Ishikawa (cell line): ENCODE results near the gene SLC39A7.

ENCODE experiments used
- CEBPB ChIP-seq: IDR thresholded peaks from 2 replicates; pipeline ENCODE4 v1.6.1; 2012
- CREB1 ChIP-seq: IDR thresholded peaks from 2 replicates; pipeline ENCODE4 v1.6.1; 2012; ENCODE audit warnings: low read depth
- EGR1 ChIP-seq: IDR thresholded peaks from 2 replicates; pipeline ENCODE4 v1.6.1; 2012
- EP300 ChIP-seq: IDR thresholded peaks from 2 replicates; pipeline ENCODE4 v1.6.1; 2012; ENCODE audit warnings: borderline replicate concordance
- FOXM1 ChIP-seq: IDR thresholded peaks from 2 replicates; pipeline ENCODE4 v1.6.1; 2012; ENCODE audit warnings: low read depth, borderline replicate concordance
- NFIC ChIP-seq: IDR thresholded peaks from 2 replicates; pipeline ENCODE4 v1.6.1; 2012
- RAD21 ChIP-seq: IDR thresholded peaks from 2 replicates; pipeline ENCODE4 v1.6.1; 2012; ENCODE audit warnings: low read depth
- TAF1 ChIP-seq: IDR thresholded peaks from 2 replicates; pipeline ENCODE4 v1.6.1; 2012; ENCODE audit warnings: low read depth, mild to moderate bottlenecking
- TCF12 ChIP-seq: IDR thresholded peaks from 2 replicates; pipeline ENCODE4 v1.6.1; 2012; ENCODE audit warnings: low read depth
- TEAD4 ChIP-seq: IDR thresholded peaks from 2 replicates; pipeline ENCODE4 v1.6.1; 2012
- USF1 ChIP-seq: IDR thresholded peaks from 2 replicates; pipeline ENCODE4 v1.6.1; 2012
- YY1 ChIP-seq: IDR thresholded peaks from 2 replicates; pipeline ENCODE4 v1.6.1; 2012; ENCODE audit warnings: low read depth
- ZBTB7A ChIP-seq: IDR thresholded peaks from 2 replicates; pipeline ENCODE4 v1.6.1; 2012; ENCODE audit warnings: low read depth
- TF ChIP-seq, protein P1 (sequence below): IDR thresholded peaks from 2 replicates; pipeline ENCODE4 v1.6.1; 2012
- TF ChIP-seq, protein P2 (sequence below): IDR thresholded peaks from 2 replicates; pipeline ENCODE4 v1.6.1; 2012; ENCODE audit warnings: low read depth, mild to moderate bottlenecking

The SLC39A7 gene

GRCh38 chr6:33235221-33235634 lies 34.6 kb downstream of the SLC39A7 start:
- TF ChIP-seq USF1 (no peak), NFIC (no peak), EGR1 (no peak), TCF12 (no peak), YY1 (no peak), CREB1 (no peak), ZBTB7A (no peak), FOXM1 (no peak), RAD21 (no peak), TAF1 (no peak)
- TF ChIP-seq, protein P1, sequence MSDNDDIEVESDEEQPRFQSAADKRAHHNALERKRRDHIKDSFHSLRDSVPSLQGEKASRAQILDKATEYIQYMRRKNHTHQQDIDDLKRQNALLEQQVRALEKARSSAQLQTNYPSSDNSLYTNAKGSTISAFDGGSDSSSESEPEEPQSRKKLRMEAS: no peak

- no peak for TF ChIP-seq CEBPB
- TF ChIP-seq RAD21: no peak
- TF ChIP-seq TCF12: no peak
- TF ChIP-seq CREB1: no peak
- no peak for TF ChIP-seq TEAD4
- TF ChIP-seq EP300: no peak
- TF ChIP-seq YY1: no peak
- TF ChIP-seq, protein P2, sequence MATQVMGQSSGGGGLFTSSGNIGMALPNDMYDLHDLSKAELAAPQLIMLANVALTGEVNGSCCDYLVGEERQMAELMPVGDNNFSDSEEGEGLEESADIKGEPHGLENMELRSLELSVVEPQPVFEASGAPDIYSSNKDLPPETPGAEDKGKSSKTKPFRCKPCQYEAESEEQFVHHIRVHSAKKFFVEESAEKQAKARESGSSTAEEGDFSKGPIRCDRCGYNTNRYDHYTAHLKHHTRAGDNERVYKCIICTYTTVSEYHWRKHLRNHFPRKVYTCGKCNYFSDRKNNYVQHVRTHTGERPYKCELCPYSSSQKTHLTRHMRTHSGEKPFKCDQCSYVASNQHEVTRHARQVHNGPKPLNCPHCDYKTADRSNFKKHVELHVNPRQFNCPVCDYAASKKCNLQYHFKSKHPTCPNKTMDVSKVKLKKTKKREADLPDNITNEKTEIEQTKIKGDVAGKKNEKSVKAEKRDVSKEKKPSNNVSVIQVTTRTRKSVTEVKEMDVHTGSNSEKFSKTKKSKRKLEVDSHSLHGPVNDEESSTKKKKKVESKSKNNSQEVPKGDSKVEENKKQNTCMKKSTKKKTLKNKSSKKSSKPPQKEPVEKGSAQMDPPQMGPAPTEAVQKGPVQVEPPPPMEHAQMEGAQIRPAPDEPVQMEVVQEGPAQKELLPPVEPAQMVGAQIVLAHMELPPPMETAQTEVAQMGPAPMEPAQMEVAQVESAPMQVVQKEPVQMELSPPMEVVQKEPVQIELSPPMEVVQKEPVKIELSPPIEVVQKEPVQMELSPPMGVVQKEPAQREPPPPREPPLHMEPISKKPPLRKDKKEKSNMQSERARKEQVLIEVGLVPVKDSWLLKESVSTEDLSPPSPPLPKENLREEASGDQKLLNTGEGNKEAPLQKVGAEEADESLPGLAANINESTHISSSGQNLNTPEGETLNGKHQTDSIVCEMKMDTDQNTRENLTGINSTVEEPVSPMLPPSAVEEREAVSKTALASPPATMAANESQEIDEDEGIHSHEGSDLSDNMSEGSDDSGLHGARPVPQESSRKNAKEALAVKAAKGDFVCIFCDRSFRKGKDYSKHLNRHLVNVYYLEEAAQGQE: no peak
Observed at GRCh38 chr6:33236328-33236727, 35.7 kb downstream of the SLC39A7 start.

- TF ChIP-seq, protein P2: no peak
- TF ChIP-seq TCF12 (no peak), CREB1 (no peak), YY1 (no peak), ZBTB7A (no peak), TAF1 (no peak), EGR1 (no peak), FOXM1 (no peak), TEAD4 (no peak), USF1 (no peak), CEBPB (no peak), NFIC (no peak), EP300 (no peak), RAD21 (no peak)
- TF ChIP-seq, protein P1: no peak
Observed at GRCh38 chr6:33236852-33237251, 36.2 kb downstream of the SLC39A7 start.

- TF ChIP-seq RAD21 (no peak), USF1 (no peak), TAF1 (no peak), YY1 (no peak), FOXM1 (no peak), CREB1 (no peak), ZBTB7A (no peak), CEBPB (no peak), TEAD4 (no peak), NFIC (no peak), TCF12 (no peak), EP300 (no peak)
- TF ChIP-seq, protein P1: no peak
- TF ChIP-seq, protein P2: no peak
Observed at GRCh38 chr6:33237741-33238140, 37.1 kb downstream of the SLC39A7 start.
